HS-5 (cell line): Measurements from ENCODE around the gene R3HDM2.

Experiments
- DNase-seq: peaks from one replicate; pipeline ENCODE4 v3.0.0-alpha.2; 2012; ENCODE audit warnings: low read depth

Gene R3HDM2

DNA sequence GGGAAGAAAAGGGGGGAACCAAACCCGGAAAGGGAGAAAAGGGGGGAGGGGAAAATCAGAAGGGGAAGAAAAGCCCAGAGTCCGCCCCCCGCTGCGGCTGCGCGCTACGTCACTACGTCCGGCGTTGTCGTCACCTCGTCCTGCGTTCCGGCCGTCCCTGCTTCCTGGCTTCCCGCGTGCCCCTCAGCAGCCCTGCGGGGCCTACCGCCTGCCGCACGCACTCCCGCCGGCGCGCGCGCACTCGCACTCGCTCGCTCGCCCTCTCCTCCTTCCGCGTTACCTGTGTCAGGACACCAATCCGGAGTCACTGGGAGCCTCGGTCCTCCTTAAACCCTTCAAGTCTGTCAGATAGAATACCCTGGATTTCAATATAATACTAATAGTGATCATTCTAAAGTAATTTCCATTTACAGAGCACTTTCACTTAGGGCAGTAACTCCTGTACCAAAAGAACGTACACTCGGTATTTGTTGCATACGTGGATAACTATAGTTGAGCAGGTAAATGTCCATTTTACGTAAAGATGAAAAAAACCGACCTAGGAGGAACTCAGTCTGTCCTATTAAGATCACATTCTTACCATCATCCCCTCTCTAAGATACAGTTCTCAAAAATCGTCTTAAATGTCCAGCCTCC is at the start of gene R3HDM2:
TSS of gene R3HDM2 (minus strand) at position 113 of the 636 bp plus-strand sequence. CDS start 120,615 bp downstream, outside the sequence.
- DNase-seq: peak; percentile 69

GRCh38 chr12:57479376-57480115 is 48.7 kb upstream of the R3HDM2 start, which contains the start of gene ARHGAP9:
Gene ARHGAP9, minus strand, starts transcription at chr12:57479866. Its CDS starts 460 bp downstream, at chr12:57479406.
- no peak for DNase-seq

GRCh38 chr12:57479043-57479375 is 48.2 kb upstream of the R3HDM2 start:
- DNase-seq: no peak

GRCh38 chr12:57477710-57478681 is 47.2 kb upstream of the R3HDM2 start:
- no peak for DNase-seq

DNA sequence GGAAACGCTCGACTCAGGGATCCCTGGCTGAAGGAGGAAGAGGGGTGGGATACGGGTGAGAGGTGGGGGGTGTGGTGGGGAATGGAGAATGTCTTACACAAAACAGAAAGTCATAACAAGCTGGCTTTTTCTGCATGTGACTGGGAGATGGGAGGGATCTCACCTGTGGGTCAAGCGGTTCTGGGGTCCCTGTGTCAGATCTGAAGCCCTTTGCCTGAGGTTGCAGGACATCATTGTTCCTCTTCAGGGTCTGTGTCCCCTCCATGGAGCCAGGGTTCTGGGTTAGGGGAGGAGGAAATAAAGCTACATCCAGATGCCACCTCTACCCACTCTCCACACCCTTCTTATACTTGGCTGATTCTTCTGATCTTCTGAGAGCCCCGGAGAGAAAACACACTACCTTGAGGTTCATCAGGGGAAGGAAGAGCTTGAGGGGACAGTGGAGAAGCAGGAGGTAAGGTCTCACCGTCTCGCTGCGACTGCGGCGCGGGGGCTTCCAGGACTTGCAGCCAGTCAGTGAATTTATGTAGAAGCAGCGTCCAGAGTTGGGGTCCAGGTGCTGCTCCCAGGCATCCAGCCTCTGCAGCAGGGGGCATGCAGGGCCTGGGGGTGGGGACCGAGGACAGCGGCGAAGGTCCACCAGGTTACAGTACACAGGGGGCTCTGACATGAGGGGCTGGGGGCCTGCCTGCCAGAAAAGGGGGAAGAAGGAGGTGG is 46.3 kb upstream of the R3HDM2 start:
- DNase-seq: no peak

- no peak for DNase-seq
Observed at GRCh38 chr12:57476162-57476992, 45.5 kb upstream of the R3HDM2 start.

- DNase-seq: no peak
Observed at GRCh38 chr12:57475271-57476161, 44.7 kb upstream of the R3HDM2 start.

DNA sequence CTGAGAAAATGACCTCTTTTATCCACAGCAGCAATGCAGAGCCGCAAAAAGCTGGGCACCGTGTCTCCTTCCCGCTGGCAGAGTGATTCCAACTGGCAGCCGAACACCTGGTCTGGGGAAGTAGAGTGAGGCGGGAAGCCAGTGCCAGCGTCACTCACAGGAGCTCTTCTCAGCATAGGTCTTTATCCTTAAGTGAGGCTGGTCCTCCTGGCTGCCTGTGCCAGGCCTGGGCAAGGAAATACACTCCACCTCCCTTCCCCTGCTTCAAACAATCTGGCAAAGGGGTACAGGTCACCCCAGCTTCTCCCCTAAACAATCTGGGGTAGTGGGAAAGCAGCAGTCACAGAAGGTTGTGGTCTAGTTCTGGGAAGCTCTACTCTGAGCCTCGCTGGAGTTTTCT is 44.0 kb upstream of the R3HDM2 start:
- DNase-seq: no peak

DNA sequence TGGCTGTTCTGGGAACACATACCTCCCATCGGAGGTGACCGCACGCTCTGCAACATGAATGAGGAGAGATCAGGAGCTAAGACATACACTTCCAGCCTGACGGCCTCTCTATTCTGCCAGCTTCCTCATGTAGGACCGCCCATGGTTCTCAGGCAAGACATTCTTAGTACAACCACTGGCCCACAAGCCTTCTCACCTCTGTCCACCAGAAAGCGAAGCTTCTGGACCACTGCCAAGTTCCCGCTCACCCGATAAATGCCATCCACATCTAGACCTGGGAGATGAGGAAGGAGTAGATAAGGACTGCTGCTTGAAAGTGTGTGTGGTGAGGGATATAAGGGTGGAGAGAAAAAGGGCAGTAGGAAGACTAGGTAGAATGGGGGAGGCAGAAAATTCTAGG is 43.6 kb upstream of the R3HDM2 start:
- no peak for DNase-seq

DNA sequence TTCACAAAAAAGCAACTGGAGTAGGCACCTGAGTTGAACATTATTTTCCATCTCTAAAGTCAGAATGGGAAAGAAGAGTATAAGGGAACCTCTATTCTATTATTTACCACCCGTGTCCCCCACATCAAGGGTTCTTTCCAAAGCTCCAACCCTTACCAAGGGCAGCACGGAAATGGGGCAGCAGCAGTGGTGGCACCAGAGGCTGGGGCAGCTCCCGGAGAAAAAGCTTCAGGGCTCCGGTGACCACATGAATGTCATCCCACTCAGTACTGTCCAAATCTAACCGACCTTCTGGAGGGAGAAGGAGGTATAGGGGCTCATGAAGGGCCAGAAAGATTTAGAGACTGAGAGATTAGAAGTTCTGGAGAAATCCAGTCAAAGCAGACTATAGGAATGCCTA is 43.0 kb upstream of the R3HDM2 start:
- no peak for DNase-seq

DNA sequence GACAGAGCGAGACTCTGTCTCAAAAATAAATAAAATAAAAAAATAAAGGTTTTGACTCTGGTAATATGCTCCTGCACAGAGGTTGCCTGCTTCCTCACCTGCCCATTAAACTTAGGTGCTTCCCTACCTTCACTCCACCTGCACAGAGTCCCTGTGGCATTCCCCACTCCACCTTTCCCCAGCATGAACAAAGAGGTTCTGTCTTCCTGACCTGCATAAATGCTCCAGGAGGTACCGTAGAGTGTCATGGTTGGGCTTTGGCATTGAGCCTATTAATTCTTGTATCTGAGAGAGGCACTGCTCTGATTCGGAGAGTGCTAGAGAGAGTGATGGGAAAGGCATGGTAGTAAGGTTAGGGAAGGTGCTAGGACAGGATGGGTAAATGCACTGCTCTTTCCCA is 42.5 kb upstream of the R3HDM2 start:
- no peak for DNase-seq

- DNase-seq: no peak
Observed at GRCh38 chr12:57472391-57472790, 41.5 kb upstream of the R3HDM2 start.

GRCh38 chr12:57471661-57472060 is 40.8 kb upstream of the R3HDM2 start:
- no peak for DNase-seq

DNA sequence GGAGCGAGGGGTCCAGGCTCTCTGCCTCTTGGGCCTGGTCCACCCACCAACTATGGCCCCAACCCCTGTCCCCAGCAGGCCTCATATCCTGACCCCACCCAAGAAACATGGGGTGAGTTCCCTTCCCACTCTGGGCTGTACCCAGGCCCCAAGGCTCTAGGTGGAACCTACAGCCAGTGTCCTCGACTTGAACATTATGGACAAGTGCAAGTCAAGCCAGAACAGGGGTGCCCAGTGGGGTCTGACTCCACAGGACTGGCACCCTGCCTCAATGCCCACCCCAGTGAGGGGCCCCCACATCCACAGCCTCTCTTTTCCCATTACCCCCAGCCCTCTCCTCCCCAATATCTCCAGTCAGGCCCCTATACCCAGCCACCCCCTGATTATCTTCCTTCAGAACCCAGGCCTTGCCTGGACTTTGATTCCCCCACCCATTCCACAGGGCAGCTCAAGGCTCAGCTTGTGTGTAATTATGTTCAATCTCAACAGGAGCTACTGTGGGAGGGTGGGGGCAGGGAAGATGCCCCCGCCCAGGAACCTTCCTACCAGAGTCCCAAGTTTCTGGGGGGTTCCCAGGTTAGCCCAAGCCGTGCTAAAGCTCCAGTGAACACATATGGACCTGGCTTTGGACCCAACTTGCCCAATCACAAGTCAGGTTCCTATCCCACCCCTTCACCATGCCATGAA is 40.3 kb upstream of the R3HDM2 start:
- no peak for DNase-seq

GRCh38 chr12:57470286-57470969 is 39.6 kb upstream of the R3HDM2 start:
- no peak for DNase-seq

- no peak for DNase-seq
Observed at GRCh38 chr12:57469296-57470164, 38.7 kb upstream of the R3HDM2 start.

- no peak for DNase-seq
Observed at GRCh38 chr12:57467915-57468314, 37.1 kb upstream of the R3HDM2 start.
